MM.1S (cell line): ENCODE data around the gene LMLN.
A peak's percentile ranks its signal among the peaks of the same experiment; 100 is the strongest.
"Not testable (repeated sequence)": the region's sequence is repeated elsewhere in the genome, so short reads cannot be mapped to it uniquely, and the experiment has no call there.

Source experiments
- DNase-seq: peaks from one replicate; pipeline ENCODE4 v3.0.0-alpha.2; 2015
- H2AFZ ChIP-seq: fragments of 300-600 bp; sonication (generic); 2 replicates; pipeline ENCODE4 v1.6.0; 2016; ENCODE audit warnings: antibody characterized with exemption, low read length
- H3F3A ChIP-seq: fragments of 300-600 bp; sonication (generic); 2 replicates; pipeline ENCODE4 v1.6.1; 2016; ENCODE audit warnings: mild to moderate bottlenecking, antibody characterized with exemption, low read length, moderate library complexity, mixed read lengths; ENCODE audit not compliant: insufficient read depth
- H3K27ac ChIP-seq: fragments of 300-600 bp; sonication (generic); 2 replicates; pipeline ENCODE4 v1.5.1; 2016; ENCODE audit warnings: mild to moderate bottlenecking, low read length
- H3K27me3 ChIP-seq: fragments of 300-600 bp; sonication (generic); replicated peaks from 2 replicates; pipeline ENCODE4 v1.6.0; 2016; ENCODE audit warnings: low read length; ENCODE audit not compliant: insufficient read depth
- H3K36me3 ChIP-seq: fragments of 300-600 bp; sonication (generic); replicated peaks from 2 replicates; pipeline ENCODE4 v1.6.1; 2016; ENCODE audit warnings: mild to moderate bottlenecking, low read length, mixed read lengths; ENCODE audit not compliant: insufficient read depth
- H3K4me1 ChIP-seq: fragments of 300-600 bp; sonication (generic); 2 replicates; pipeline ENCODE4 v1.6.1; 2016; ENCODE audit warnings: low read length, mixed read lengths
- H3K4me2 ChIP-seq: fragments of 300-600 bp; sonication (generic); 2 replicates; pipeline ENCODE4 v1.6.0; 2016; ENCODE audit warnings: low read depth, low read length
- H3K4me3 ChIP-seq: fragments of 300-600 bp; sonication (generic); 2 replicates; pipeline ENCODE4 v1.5.1; 2016; ENCODE audit warnings: low read length, mixed read lengths
- H3K79me2 ChIP-seq: fragments of 300-600 bp; sonication (generic); 2 replicates; pipeline ENCODE4 v1.6.1; 2016; ENCODE audit warnings: mixed run types, low read length, mixed read lengths
- H3K9ac ChIP-seq: fragments of 300-600 bp; sonication (generic); 2 replicates; pipeline ENCODE4 v1.6.1; 2016; ENCODE audit warnings: low read length, mixed read lengths
- H3K9me2 ChIP-seq: fragments of 300-600 bp; sonication (generic); replicated peaks from 2 replicates; pipeline ENCODE4 v1.6.1; 2016; ENCODE audit warnings: mild to moderate bottlenecking, low read length, mixed read lengths; ENCODE audit not compliant: insufficient read depth
- H3K9me3 ChIP-seq: fragments of 300-600 bp; sonication (generic); replicated peaks from 2 replicates; pipeline ENCODE4 v1.6.1; 2016; ENCODE audit warnings: mild to moderate bottlenecking, low read length, mixed read lengths; ENCODE audit not compliant: insufficient read depth
- H4K20me1 ChIP-seq: fragments of 300-600 bp; sonication (generic); 2 replicates; pipeline ENCODE4 v1.6.1; 2016; ENCODE audit warnings: mild to moderate bottlenecking, low read length, moderate library complexity, mixed read lengths; ENCODE audit not compliant: insufficient read depth
- CTCF ChIP-seq: fragments of 300-600 bp; sonication (generic); IDR thresholded peaks from 2 replicates; pipeline ENCODE4 v1.5.1; 2016; ENCODE audit warnings: antibody characterized with exemption, low read length, mixed read lengths
- EZH2 ChIP-seq: fragments of 300-600 bp; sonication (generic); optimal IDR thresholded peaks from 2 replicates; pipeline ENCODE3; 2017; ENCODE audit warnings: low read depth, mild to moderate bottlenecking, antibody characterized with exemption, low read length, mixed read lengths
- EZH2phosphoT487 ChIP-seq: fragments of 300-600 bp; sonication (generic); IDR thresholded peaks from 2 replicates; pipeline ENCODE4 v1.6.1; 2018; ENCODE audit warnings: antibody characterized with exemption, low read length

Gene LMLN

GRCh38 chr3:197959891-197960693 is at the start of gene LMLN:
TSS of gene LMLN (plus strand) at chr3:197960217. CDS start at chr3:197960246, 29 bp downstream.
- peak within 1 kb of the TSS; percentile 83 for H3K4me2 ChIP-seq
- peak within 1 kb of the TSS; percentile 92 for H3K4me3 ChIP-seq
- peaks cover 16% of the 10 kb centered on the region for H3K4me1 ChIP-seq
- peak; percentile 99 for DNase-seq
- peaks cover 46% of the 10 kb centered on the region for H3F3A ChIP-seq
- no peaks in the 10 kb centered on the region for H3K9me2 ChIP-seq
- TF ChIP-seq EZH2phosphoT487 = no peak
- TF ChIP-seq CTCF = no peak
- TF ChIP-seq EZH2 = no peak
- no peaks in the 10 kb centered on the region for H3K27me3 ChIP-seq
- H3K27ac ChIP-seq = peak within 1 kb of the TSS; percentile 48; the same call in 1 of the 2 replicates
- no peaks in the 10 kb centered on the region for H3K79me2 ChIP-seq
- H4K20me1 ChIP-seq = no peaks in the 10 kb centered on the region
- peak within 1 kb of the TSS; percentile 99 for H2AFZ ChIP-seq
- H3K9ac ChIP-seq = peak within 1 kb of the TSS; percentile 69
- H3K36me3 ChIP-seq = peaks cover 8% of the 10 kb centered on the region; the same call in 1 of the 2 replicates
- H3K9me3 ChIP-seq = no peaks in the 10 kb centered on the region

- no peaks in the 10 kb centered on the region for H4K20me1 ChIP-seq
- no peak for DNase-seq
- no peak overlapping the region for H3K27ac ChIP-seq
- H3K9me2 ChIP-seq = no peaks in the 10 kb centered on the region
- H2AFZ ChIP-seq = no peak overlapping the region
- no peak for TF ChIP-seq CTCF
- TF ChIP-seq EZH2phosphoT487 = no peak
- no peak for TF ChIP-seq EZH2
- no peak overlapping the region for H3K9ac ChIP-seq
- no peaks in the 10 kb centered on the region for H3K9me3 ChIP-seq
- no peak overlapping the region for H3K4me3 ChIP-seq
- H3K36me3 ChIP-seq = no peaks in the 10 kb centered on the region
- no peaks in the 10 kb centered on the region for H3F3A ChIP-seq
- H3K27me3 ChIP-seq = no peaks in the 10 kb centered on the region
- no peaks in the 10 kb centered on the region for H3K79me2 ChIP-seq
- H3K4me2 ChIP-seq = no peak overlapping the region
- H3K4me1 ChIP-seq = no peaks in the 10 kb centered on the region
Measured at GRCh38 chr3:197912741-197913476, 47.1 kb upstream of the LMLN start.

GRCh38 chr3:197913641-197914380 is 46.2 kb upstream of the LMLN start:
- Histone ChIP-seq H3K4me1 (no peaks in the 10 kb centered on the region), H3F3A (no peaks in the 10 kb centered on the region), H3K79me2 (no peaks in the 10 kb centered on the region), H3K9me3 (no peaks in the 10 kb centered on the region), H3K36me3 (no peaks in the 10 kb centered on the region), H3K9me2 (no peaks in the 10 kb centered on the region), H3K4me2 (no peak overlapping the region), H3K9ac (no peak overlapping the region), H2AFZ (no peak overlapping the region), H3K27me3 (no peaks in the 10 kb centered on the region), H4K20me1 (no peaks in the 10 kb centered on the region), H3K4me3 (no peak overlapping the region), H3K27ac (no peak overlapping the region)
- TF ChIP-seq EZH2 = no peak
- no peak for TF ChIP-seq CTCF
- TF ChIP-seq EZH2phosphoT487 = no peak
- DNase-seq = no peak

GRCh38 chr3:197921429-197922275 is 38.4 kb upstream of the LMLN start:
- H3K4me2 ChIP-seq, H3K4me3 ChIP-seq, H3K4me1 ChIP-seq: not testable (repeated sequence)

More at GRCh38 chr3:197921429-197922275, 38.4 kb upstream of the LMLN start:
- not testable (repeated sequence) for H3K79me2 ChIP-seq, H3F3A ChIP-seq, H3K9ac ChIP-seq, H3K27ac ChIP-seq, H3K27me3 ChIP-seq, H2AFZ ChIP-seq, H3K9me2 ChIP-seq, H4K20me1 ChIP-seq, H3K36me3 ChIP-seq, H3K9me3 ChIP-seq
- DNase-seq = peak; percentile 32
